HTR-8/SVneo (cell line): ENCODE data around the gene TOGARAM1.

Source experiments
- DNase-seq: peaks from one replicate; pipeline ENCODE4 v3.0.0; 2011; ENCODE audit warnings: low spot score, mixed read lengths; ENCODE audit not compliant: insufficient read length
- FAIRE-seq: peaks from 2 replicates; lab custom pipeline; 2011; peaks lifted over from hg19 to GRCh38; lab: Jason Lieb, UNC

Gene TOGARAM1

DNA sequence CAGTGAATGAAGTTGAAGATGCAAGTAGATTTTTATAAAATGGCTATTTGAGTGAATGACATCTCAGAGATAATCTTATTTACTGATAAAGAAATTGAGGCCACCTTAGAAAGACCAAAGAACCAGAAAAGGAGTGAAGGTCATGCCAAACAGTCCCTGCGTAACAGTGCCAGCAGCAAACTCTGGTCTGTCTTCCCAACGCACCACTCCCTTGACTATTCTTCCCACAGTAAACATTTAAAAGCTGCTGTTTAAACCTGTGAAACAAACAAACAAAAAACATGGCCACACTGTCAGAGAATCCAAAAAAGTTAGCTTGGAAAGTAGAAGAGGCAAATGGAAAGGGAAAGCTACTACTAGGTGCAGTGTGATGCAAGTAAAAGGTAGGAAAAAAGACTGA lies 120.4 kb downstream of the TOGARAM1 start:
- no peak for DNase-seq
- FAIRE-seq: no peak

DNA sequence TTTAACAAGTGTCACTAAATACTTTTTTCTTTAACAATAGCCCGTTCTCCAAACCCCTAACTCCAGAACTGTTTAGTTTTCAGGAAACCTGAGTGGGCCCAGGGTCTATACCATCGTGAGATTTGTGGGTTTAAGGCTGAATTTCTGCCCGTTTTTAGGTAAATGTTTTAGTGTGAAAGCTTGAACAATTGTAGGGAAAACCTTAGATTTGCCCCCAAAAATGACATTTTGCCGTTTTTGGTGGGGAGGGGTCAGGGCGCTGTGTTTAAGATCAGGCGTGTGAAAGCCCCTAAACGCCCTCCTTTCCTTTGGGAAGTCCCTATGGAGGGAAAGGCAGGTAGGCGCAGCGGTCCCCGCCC lies 121.6 kb downstream of the TOGARAM1 start:
- no peak for DNase-seq
- FAIRE-seq: no peak

DNA sequence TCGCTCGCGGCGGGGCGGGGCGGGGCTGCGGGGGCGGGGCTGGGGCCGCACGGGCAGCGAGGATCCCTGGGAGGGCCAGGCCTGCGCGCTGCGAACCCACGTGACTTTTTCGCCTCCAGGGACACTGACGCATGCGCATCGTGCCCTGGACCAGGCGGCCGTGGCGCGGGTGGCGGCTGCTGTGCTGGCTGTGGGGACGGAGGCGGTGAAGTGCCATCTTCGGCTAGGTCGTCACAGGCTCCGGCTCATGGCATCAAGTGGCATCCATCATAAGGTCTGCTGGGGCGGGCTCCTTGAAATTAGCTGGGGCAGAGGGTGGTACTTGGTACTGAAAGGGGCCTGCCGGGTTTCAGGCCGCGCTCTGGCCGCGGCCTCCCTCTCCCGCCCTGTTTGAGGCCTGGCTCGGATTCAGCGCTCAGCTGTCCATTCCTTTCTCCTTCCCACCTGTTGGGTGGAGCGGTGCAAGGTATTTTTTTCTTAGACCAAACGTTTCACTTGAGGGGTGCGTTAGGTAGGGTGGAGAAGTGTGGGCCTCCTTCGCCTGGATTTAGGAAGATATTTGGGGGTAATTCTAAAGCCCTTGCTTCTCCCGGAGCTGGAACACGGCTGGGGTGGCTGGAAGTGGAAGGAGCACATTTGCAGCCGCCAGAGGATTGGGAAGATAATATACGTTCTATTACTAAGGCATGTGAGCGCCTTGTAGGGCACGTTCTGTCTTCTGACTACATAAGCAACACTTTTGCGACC lies 122.2 kb downstream of the TOGARAM1 start, which contains the start of gene PRPF39:
TSS of gene PRPF39 (plus strand) at position 141 of the 747 bp plus-strand sequence. CDS start 11,124 bp downstream, outside the sequence.
- peak; percentile 93 for FAIRE-seq
- DNase-seq: peak; percentile 97

DNA sequence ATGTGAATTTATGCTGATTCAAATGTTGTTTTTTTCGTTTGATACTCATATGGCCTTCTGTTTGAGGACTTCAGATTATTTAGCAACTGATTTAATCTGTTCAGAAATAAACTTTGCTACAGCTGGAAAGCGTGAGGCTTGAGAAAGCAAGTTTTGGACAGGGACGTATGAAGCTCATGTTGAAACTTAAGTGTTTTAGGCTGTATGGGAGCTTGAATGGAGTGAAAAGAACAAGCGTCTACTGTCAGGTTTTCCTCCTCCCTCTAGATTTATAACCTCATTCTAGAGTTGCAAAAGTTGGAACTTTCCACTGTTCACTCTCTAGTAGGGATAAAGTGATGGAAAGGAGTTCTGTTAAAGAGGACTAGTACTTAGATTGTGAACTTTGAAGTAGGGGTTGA lies 123.0 kb downstream of the TOGARAM1 start:
- DNase-seq: no peak
- FAIRE-seq: no peak

DNA sequence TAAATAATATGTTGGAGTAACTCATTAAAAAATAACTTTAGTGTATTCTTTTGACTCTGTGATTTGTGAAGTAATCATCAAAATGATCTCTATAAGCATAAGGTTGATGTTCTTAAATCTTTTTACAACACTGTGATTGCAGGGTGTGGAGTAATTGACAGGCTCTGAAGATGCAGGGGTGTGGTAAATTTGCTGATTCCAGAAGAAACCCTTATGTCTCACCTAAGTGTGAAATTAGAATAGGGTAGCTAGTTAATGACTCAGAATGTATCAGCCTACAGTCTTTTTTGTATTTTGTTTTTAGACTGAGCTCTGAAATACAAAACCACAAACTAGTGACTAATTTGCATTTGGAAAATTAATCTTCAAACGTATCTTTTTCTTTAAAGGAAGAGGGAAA lies 127.8 kb downstream of the TOGARAM1 start:
- DNase-seq: no peak

DNA sequence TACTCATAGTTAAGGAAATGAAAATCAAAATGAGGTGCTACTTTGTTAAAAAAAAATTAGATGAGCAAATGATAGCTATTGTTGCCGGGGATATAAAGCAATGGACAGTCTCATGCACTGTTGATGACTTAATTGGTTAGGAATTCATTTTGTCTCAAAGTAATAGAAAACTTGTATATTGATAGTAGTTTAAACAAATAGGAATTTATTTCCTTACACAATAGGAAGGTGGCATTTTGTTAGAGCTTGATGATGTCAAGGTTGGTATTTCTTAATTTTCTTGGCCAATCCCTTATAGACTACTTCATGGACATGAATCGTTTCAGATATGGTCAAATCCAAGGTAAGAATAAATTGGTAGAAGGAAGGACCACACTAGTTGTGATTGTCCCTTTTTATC lies 129.7 kb downstream of the TOGARAM1 start:
- FAIRE-seq (no peak), DNase-seq (no peak)

More for the DNA sequence above, 127.8 kb downstream of the TOGARAM1 start:
- no peak for FAIRE-seq

DNA sequence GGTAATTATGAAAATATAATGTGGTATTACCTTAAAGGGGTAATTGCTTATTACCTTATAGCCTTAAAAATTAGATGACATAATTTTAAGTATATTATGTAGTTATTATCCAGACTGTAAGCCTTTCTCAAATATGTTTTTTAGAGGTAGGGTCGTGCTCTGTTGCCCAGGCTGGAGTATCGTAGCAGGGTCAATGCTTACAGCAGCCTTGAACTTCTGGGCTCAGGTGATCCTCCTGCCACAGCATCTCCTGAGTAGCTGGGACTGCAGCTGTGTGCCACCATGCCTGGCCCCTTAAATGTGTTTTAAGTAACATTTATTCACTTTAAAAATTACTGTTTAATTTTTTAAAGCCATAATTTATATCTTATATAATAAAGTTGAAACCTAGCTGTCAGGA lies 132.3 kb downstream of the TOGARAM1 start:
- FAIRE-seq: no peak
- no peak for DNase-seq

DNA sequence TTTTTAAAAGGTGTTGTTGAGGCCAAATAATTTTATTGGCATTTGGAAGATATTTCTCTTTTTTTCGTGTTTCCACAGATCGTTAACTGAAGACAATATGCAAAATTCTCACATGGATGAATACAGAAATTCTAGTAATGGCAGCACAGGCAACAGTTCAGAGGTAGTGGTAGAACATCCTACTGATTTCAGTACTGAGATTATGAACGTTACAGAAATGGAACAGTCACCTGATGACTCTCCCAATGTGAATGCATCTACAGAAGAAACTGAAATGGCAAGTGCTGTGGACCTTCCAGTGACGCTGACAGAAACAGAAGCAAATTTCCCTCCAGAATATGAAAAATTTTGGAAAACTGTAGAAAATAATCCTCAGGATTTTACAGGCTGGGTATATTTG lies 133.2 kb downstream of the TOGARAM1 start:
- FAIRE-seq (no peak), DNase-seq (no peak)

DNA sequence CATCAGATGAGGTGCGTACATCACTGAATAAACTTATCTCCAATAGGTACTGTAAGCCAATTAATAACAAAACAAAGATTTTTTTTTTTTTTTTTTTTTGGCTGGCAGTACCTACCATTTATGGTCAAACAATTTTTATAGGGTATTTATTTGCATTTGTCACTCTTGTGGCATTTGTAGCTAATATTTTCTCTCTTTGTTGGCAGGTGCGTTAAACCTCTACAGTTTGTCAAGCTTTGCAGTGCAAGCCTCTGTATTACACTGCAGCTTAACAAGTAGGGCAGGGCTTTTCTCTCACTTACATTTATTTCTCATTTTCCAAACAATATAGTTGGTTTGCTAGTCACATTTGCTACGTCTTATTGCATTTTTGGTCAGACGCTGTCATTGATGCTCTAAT lies 134.2 kb downstream of the TOGARAM1 start:
- FAIRE-seq: no peak
- DNase-seq: no peak

DNA sequence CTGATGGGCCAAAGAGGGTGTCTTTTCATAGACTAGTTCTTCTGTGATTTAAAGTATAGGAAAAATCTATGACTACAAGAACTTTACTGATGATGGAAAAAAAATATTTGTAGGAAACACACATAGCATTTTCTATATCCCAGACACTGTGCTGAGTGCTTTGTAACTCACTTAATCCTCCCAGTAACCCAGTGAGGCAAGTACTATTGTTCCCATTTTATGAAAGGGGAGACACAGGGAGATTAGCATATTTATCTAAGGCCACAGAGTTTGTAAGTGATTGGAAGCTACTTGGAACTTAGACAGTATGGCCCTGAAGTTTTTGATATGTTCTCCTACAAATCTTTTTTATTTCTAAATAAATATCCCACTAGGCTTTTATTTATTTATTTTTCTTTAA lies 141.8 kb downstream of the TOGARAM1 start:
- FAIRE-seq (no peak), DNase-seq (no peak)

DNA sequence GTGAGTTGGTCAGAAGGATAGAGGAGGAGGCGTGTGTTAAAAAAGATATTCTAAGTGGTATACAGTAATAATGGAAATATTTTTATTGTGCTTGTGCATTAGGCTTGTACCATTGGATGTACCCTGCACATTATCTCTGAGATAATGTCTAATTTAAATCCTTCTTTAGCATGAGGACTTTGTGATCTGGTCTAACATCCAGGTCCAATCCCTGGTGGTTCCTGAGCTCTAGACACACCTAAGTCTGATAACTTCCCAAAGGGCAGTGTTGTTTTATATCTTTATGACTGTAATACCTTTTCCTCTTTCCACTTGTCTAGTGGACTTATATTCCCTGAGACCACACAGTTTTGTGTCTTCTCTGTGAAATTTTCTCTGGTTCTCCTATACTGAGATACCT lies 142.6 kb downstream of the TOGARAM1 start:
- DNase-seq: no peak
- FAIRE-seq: no peak

DNA sequence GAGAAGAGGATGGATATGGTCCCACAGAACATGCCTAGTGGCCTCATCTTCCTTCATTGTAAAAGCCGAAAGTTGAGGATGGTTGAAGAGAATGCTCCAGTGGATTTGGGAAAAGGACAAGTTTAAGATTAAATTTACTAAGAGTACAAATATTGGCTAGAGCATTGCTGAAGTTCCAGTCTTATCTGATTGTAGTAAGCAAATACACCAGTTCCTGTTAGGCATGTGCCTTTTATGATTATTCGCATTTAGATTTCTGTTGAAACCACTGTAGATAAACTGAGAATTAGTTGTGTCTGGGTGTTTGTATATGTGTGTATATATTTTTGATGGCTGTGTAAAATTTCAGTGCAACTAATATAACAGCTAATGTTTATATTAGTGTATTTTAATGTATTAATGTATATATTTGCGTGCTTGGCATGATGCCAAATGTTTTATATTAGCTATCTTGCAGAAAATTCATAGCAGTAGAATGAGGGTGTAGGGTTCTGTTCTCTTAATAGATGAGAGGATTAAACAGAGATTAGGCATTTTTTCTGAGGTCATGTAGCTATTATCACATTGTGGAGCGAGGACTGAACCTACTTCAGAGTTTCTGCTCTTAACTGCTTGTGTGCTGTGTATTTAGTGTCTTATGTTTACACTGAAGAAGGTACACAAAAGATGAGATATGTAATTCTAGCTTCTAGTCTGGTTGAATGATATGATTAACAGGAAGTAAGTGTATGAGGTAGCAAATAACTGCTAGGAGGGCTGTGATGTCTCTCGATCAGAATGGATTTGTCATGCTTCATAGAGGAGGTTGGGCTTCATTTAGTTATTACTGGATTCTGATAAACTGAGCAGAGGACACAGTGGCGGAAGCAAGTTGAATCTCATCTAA lies 151.1 kb downstream of the TOGARAM1 start:
- FAIRE-seq (no peak), DNase-seq (no peak)

DNA sequence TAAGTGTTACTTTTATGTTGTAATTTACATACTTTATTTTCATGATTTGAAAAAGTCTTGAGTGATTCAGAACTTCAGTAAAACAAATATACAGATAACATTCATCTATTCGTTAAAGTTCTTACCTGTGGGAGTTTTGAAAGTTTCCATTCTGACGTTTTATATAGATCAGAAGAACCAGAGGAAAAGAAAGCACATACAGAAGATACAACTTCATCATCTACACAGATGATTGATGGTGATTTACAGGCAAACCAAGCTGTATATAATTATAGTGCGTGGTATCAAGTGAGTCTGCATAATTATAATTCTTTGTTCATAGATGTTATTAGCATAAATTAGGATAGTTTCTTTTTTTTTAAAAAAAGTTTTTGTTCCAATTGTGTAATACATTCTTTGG lies 152.3 kb downstream of the TOGARAM1 start:
- no peak for FAIRE-seq
- no peak for DNase-seq

DNA sequence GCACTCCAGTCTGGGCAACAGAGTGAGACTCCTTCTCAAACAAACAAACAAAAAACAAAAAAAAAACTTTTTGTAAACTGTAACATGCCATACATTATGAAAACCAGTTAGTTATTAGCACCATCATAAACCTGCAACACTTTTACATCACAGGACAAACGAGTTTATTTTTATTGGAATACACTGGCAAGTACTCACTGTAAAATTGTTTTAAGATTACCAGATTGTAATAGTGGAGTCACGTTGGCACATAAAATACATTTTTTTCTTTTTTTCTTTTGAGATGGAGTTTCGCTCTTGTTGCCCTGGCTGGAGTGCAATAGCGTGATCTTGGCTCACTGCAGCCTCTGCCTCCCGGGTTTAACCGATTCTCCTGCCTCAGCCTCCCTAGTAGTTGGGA lies 156.6 kb downstream of the TOGARAM1 start:
- DNase-seq: no peak
- FAIRE-seq: no peak

DNA sequence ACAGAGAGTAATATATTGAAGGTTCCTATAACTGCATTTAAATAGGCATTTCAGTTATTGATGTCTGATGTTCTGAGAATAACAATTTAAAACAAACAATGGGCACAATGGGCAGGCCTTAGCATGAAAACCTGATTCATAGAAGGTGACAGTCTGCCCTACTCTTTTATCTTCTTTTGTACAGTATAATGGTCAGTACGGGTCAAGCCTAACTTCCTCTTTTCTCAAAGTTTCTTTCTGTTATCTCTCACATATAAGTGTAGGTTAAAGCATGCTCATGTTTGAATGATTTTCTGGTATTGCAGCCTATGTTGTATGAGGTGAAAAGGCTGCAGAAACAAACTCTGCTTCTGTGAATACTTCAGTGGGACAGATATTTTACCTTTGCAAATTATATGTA lies 158.1 kb downstream of the TOGARAM1 start:
- no peak for FAIRE-seq
- no peak for DNase-seq

DNA sequence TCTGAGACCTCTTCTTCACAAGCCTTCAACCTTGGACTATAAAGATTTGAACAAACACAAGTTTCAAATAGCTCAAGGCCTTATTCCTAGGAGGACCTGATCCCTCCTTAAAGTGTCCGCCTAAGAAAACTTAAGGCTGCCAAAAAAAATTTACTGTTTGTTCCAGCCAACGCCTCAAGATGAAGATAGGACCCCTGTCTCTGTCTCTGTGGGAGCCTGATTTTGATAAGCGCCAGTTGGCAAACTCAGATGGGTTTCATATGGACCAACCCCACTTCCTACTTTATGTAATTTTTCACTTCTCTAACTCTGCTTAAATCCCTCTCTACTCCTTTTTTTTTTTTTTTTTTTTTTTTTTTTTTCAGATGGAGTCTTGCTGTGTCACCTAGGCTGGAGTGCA lies 161.3 kb downstream of the TOGARAM1 start:
- no peak for FAIRE-seq
- DNase-seq: no peak
